Peyer's patch (tissue), 4 donors: ENCODE results near the gene THOC6. TPM values are rescaled to one million over a fixed set of nuclear protein-coding genes. Genes with fewer than 3 reads are reported as not detected.

Source experiments
- DNase-seq, 3 donors: peaks; one replicate each; pipeline ENCODE4 v3.0.0-alpha.2; 2017 to 2019
- H3K27ac ChIP-seq, 4 donors: fragments of 200-600 bp; sonication (generic); one replicate each; pipeline ENCODE4 v1.5.1; 2016 to 2019
- H3K27me3 ChIP-seq, 2 donors: fragments of 200-600 bp; sonication (generic); one replicate each; pipeline ENCODE4 v1.5.1; 2019
- H3K36me3 ChIP-seq, 3 donors: fragments of 200-600 bp; sonication (generic); one replicate each; pipeline ENCODE4 v1.5.1; 2016 to 2019
- H3K4me1 ChIP-seq, 4 donors: fragments of 200-600 bp; sonication (generic); one replicate each; pipeline ENCODE4 v1.5.1; 2016 to 2019
- H3K4me3 ChIP-seq, 4 donors: fragments of 200-600 bp; sonication (generic); 1 replicate in 3 of 4; 2 replicates in 1 of 4; pipeline ENCODE4 v1.5.1; 2016 to 2019; ENCODE audit warnings: mild to moderate bottlenecking in 1 of 4
- H3K9me3 ChIP-seq, 4 donors: fragments of 200-600 bp; sonication (generic); one replicate each; pipeline ENCODE4 v1.5.1; 2016 to 2019; ENCODE audit warnings: mild to moderate bottlenecking in 1 of 4
- POLR2A ChIP-seq, 2 donors: fragments of 450-650 bp; IDR thresholded peaks; one replicate each; pipeline ENCODE4 v1.5.1; 2017; ENCODE audit warnings: antibody characterized with exemption in 2 of 2, mild to moderate bottlenecking in 2 of 2, moderate library complexity in 2 of 2
- total RNA-seq, 4 donors: library from RNA; depleted of rRNA; stranded (reverse); fragments of >200 nt; gene quantifications; one replicate each; pipeline ENCODE4 v1.1.0, GENCODE V29; 2016
- TF ChIP-seq, protein P1 (sequence below), 6 experiments: fragments of 450-650 bp in 4 of 6; fragments of 200-600 bp in 2 of 6; sonication (generic) in 1 of 6; IDR thresholded peaks; one replicate each; pipeline ENCODE4 v1.5.1; 2017 to 2019; ENCODE audit warnings: antibody characterized with exemption in 6 of 6, mild to moderate bottlenecking in 3 of 6, moderate library complexity in 1 of 6

The THOC6 gene
- total RNA-seq, 4 donors from 2014 or later = 9.6 to 64.4 (median 27.1) TPM

GRCh38 chr16:3021449-3022207 lies 2.2 kb upstream of the THOC6 start:
- peaks cover 11 to 49% (median 27%) of the 10 kb centered on the region in 4 donors for H3K4me1 ChIP-seq
- H3K4me3 ChIP-seq = peak overlapping the region; percentile 59 to 79 (median 66)
- H3K36me3 ChIP-seq = peaks cover 0 to 10% (median 0%) of the 10 kb centered on the region in 3 donors
- peak; percentile 86 to 93 (median 88) for DNase-seq
- TF ChIP-seq, protein P1, sequence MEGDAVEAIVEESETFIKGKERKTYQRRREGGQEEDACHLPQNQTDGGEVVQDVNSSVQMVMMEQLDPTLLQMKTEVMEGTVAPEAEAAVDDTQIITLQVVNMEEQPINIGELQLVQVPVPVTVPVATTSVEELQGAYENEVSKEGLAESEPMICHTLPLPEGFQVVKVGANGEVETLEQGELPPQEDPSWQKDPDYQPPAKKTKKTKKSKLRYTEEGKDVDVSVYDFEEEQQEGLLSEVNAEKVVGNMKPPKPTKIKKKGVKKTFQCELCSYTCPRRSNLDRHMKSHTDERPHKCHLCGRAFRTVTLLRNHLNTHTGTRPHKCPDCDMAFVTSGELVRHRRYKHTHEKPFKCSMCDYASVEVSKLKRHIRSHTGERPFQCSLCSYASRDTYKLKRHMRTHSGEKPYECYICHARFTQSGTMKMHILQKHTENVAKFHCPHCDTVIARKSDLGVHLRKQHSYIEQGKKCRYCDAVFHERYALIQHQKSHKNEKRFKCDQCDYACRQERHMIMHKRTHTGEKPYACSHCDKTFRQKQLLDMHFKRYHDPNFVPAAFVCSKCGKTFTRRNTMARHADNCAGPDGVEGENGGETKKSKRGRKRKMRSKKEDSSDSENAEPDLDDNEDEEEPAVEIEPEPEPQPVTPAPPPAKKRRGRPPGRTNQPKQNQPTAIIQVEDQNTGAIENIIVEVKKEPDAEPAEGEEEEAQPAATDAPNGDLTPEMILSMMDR (IDR thresholded peaks at IDR 0.05) = peak in 5 of 6 experiments; percentile 18 to 50 (median 36)
- no peak for TF ChIP-seq POLR2A (IDR thresholded peaks at IDR 0.05)
- no peaks in the 10 kb centered on the region for H3K9me3 ChIP-seq
- H3K27ac ChIP-seq = peak overlapping the region; percentile 88 to 99 (median 96)
- no peaks in the 10 kb centered on the region for H3K27me3 ChIP-seq

DNA sequence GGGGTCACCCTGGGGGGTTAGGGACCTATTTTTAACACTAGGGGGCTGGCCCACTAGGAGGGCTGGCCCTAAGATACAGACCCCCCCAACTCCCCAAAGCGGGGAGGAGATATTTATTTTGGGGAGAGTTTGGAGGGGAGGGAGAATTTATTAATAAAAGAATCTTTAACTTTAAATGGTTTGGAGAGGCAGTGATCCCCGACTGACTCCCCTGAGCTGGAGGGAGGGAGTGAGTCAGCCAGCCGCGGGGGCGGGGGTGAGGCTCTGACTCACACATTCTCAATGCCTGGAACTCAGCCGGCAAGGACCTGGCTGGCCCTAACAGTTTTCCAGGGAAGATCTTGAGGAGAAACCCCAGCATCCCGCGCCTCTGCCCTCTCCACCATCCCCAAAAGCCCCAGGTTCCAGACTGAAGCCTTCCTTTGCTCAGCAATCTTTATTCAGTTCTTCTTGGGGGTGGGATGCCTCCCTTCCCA lies 1.6 kb upstream of the THOC6 start:
- DNase-seq = peak; percentile 58 to 93 (median 91)
- TF ChIP-seq, protein P1 (IDR thresholded peaks at IDR 0.05) = no peak
- TF ChIP-seq POLR2A (IDR thresholded peaks at IDR 0.05) = peak in 1 of 2 donors; percentile 59
- H3K36me3 ChIP-seq = peaks cover 0 to 16% (median 0%) of the 10 kb centered on the region in 3 donors
- peak overlapping the region; percentile 94 to 99 (median 96) for H3K27ac ChIP-seq
- H3K4me1 ChIP-seq = peaks cover 11 to 49% (median 27%) of the 10 kb centered on the region in 4 donors
- H3K4me3 ChIP-seq = peak overlapping the region; percentile 59 to 79 (median 66)
- no peaks in the 10 kb centered on the region for H3K27me3 ChIP-seq
- H3K9me3 ChIP-seq = no peaks in the 10 kb centered on the region

DNA sequence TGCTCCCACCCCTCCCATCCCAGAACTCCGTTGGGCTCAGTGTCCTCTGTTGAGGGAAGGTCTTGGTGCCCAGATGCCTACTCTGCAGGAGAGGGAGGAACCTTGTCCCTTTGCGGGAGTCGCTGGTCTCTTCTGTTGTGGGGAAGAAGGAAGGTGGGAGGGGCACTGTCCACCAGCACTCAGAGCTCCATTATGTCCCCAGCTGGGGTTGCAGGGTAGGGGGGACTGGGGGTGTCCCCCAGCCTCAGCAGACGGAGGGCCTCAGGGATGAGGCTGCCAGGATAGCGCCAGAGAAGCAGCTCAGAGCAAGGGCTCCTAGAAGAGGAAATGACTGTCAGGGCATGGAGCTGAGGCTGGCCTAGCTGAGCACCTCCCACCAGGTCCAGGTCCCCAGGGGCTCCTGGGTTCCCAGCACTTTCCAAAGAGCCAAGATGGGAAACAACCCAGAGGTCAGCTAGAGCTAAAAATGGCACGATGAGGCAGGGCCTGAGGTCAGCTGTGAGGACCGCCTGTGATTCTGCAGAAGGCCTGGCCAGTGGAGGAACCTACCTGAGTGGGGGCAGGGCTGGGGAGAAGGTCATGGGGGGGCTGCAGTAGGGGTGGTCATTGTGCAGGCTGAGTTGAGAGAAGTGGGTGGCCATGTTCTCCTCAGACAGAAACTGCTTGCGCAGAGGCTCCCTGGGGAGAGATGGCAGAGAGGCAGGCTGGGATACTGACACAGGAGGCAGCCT lies 986 bp upstream of the THOC6 start:
- Histone ChIP-seq H3K36me3 (peaks cover 0 to 18% (median 0%) of the 10 kb centered on the region in 3 donors), H3K9me3 (no peaks in the 10 kb centered on the region), H3K27me3 (no peaks in the 10 kb centered on the region), H3K4me3 (peak overlapping the region; percentile 60 to 78 (median 64)), H3K4me1 (peaks cover 12 to 50% (median 27%) of the 10 kb centered on the region in 4 donors), H3K27ac (peak overlapping the region; percentile 94 to 99 (median 96))
- no peak for DNase-seq
- TF ChIP-seq, protein P1 (IDR thresholded peaks at IDR 0.05) = no peak
- no peak for TF ChIP-seq POLR2A (IDR thresholded peaks at IDR 0.05)

DNA sequence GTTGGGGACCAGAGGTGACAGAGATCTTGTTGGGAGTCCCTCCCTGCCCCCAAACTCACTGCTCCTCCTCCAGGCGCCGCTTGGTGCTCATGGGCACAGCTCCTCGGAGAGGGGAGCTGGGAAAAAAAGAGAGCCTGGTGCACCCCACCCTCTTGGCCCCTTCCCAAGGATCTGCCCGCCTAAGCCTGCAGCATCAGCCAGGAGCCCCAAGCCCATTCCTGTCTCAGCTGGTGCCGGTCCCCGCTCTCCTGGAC lies 493 bp upstream of the THOC6 start:
- H3K4me1 ChIP-seq = peaks cover 14 to 55% (median 31%) of the 10 kb centered on the region in 4 donors
- no peak for DNase-seq
- no peak for TF ChIP-seq POLR2A (IDR thresholded peaks at IDR 0.05)
- TF ChIP-seq, protein P1 (IDR thresholded peaks at IDR 0.05) = no peak

GRCh38 chr16:3025032-3026002 lies 1.5 kb downstream of the THOC6 start:
- Histone ChIP-seq H3K4me1 (peaks cover 14 to 58% (median 30%) of the 10 kb centered on the region in 4 donors), H3K36me3 (peaks cover 0 to 20% (median 0%) of the 10 kb centered on the region in 3 donors), H3K9me3 (no peaks in the 10 kb centered on the region), H3K27ac (no peak overlapping the region), H3K4me3 (no peak overlapping the region), H3K27me3 (no peaks in the 10 kb centered on the region)
- peak in 1 of 3 donors; percentile 49 for DNase-seq
- no peak for TF ChIP-seq POLR2A (IDR thresholded peaks at IDR 0.05)
- TF ChIP-seq, protein P1 (IDR thresholded peaks at IDR 0.05) = no peak

More for the DNA sequence above, 493 bp upstream of the THOC6 start:
- Histone ChIP-seq H3K27me3 (no peaks in the 10 kb centered on the region), H3K4me3 (peak overlapping the region; percentile 60 to 78 (median 64)), H3K27ac (peak overlapping the region; percentile 94 to 99 (median 96)), H3K9me3 (no peaks in the 10 kb centered on the region), H3K36me3 (peaks cover 0 to 18% (median 0%) of the 10 kb centered on the region in 3 donors)
